HG03469 (cell line): ENCODE results near the gene CATSPER3.

Experiments used
- ATAC-seq: cut with Tn5 transposase; IDR thresholded peaks from one replicate; pipeline ENCODE4 v1.9.1; 2021; ENCODE audit warnings: mild to moderate bottlenecking, moderate library complexity, moderate number of reproducible peaks; ENCODE audit not compliant: unreplicated experiment

Gene CATSPER3

DNA sequence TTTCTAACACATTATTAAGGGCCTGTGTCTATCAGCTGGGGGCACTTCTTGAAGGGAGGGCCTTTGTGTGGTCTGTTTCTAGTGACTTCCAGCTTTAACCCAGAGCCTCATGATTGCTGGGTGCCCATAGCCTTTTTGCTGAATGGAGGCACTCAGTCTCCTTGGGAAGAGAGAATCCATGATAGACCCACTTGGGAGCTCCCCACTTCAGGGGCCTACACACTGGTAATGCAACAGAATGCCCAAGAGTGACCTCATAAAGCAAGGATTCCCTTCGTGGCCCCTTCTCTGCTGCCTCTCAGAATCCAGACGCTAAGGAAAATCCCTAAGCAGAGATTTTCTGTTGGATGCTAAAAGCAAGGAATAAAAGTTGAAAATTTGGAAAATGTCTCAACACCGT lies at the start of gene CATSPER3:
Gene CATSPER3, plus strand, starts transcription at position 301 of the 400 bp plus-strand sequence. Its CDS starts 85 bp downstream, at position 386.
- no peak for ATAC-seq

DNA sequence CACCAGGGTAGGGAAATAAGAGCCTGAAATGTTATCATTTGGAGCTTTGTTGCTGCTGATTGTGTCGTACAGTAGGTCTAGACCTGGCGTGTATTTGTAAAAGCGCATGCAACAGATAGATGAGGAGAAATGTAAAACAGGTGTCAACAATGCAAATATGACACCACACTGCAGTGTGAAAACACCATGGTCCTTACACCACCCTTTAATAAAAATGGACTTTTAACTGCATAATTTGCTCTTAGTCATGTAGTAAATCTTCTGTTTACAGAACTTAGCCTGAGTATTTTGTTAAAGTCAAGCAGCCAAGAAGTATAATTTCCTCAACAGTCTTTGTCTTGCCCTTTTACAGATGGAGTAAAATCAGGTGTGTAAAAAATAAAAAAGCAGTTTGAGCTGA lies 48.8 kb upstream of the CATSPER3 start:
- no peak for ATAC-seq

DNA sequence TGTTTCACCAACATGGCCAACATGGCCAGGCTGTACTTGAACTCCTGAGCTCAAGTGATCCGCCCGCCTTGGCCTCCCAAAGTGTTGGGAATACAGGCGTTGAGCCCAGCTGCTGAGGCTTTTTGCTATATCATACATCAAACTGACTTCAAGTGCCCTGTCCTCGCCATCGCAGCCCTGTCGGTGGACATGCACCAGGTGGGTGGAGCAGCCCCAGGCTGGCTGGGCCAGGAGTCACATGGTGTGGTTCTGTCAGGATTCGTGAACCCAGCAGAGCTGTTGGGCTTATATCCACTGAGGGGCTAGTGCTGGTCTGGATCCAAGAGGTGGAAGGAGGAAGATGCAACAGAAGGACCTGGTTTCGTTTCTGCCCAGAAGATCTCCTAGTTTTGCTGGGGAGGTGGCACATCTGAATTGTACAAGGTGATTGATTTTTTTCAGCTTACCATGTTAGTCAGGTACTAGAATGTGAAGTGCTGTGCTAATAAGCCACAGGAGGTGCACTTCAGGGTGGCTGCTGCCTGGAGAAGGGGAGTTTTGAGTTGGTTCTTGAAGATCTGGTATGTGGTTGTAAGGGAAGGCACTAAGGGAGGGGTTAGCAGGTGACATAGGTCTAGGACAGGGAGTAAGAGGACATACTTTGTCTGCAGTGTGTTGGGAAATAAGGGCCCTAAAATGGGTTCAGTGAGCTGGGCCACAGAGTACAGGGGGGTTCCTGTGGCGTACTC lies 46.7 kb upstream of the CATSPER3 start:
- ATAC-seq: no peak

DNA sequence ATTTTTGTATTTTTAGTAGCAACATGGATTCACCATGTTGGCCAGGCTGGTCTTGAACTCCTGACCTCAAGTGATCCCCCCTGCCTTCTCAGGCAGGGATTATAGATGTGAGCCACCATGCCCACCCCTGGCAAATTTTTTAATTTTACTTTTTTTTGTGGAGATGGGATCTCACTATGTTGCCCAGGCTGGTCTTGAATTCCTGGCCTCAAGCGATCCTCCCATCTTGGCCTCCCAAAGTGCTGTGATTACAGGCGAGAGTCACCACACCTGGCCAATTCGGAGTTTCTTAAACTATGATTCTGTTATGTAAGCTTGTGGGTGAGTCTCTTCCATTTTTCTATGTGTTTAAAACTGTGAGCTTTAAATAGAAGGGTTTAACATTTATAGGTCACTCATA lies 35.2 kb upstream of the CATSPER3 start:
- no peak for ATAC-seq

DNA sequence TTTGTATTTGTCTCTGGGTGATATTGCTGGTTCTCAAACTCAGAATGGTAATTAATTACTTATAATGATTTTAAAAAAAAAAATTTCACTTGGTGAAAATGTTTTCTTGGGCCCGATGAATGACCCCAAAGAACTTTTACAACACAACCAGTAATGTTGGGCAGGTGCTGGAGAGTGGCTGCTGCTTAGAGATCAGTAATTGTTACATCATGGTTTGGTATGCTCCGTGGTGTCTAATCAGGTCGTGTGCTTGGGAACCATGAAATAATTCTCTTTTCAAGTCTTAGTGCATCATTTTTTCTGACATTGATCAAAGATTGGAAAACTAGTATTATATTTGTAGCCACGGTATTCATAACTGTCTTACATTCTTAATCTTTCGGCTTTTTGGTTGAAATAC lies 33.5 kb upstream of the CATSPER3 start:
- ATAC-seq: no peak

DNA sequence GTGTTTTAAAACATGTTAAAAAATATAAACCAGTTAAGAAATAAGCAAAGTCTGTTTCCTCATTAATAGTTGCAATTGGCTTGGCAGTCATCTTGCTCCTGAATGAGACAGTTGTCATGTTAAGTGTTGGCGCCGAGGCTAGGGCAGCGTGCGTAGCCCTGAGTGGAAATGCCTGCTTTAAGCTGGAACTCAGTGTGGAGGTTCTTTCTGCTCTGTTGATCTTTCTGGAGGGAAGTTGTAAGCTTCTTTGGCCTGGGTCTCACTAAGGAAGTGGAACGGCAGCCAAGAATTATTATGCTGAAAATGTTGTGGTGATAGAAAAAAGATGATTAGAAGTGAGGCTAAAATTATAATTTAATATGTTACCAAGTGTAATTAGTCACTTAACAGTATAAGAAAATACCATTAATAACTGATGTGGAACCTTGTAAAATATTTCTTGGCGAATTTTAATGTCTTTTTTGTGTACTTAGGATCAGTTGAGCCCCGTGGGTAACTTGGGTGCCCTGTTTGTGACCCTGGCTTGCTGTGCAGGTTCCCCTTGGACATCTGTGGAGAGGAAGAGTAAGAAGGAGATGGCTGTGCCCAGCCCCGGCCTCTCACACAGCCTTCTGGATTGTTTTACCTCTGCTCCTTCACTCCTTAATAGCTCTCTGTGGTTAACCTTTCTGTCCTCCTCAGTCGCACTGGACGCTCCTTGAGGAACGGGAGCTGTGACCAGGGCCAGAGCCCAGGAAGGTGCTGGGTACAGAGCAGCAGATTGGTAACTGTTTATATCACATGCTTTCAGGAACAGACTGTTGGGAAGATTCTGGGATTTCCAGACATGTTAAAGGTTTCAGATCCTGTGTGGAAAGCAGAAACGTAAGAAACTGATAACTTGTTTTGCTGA lies 31.8 kb upstream of the CATSPER3 start:
- no peak for ATAC-seq

DNA sequence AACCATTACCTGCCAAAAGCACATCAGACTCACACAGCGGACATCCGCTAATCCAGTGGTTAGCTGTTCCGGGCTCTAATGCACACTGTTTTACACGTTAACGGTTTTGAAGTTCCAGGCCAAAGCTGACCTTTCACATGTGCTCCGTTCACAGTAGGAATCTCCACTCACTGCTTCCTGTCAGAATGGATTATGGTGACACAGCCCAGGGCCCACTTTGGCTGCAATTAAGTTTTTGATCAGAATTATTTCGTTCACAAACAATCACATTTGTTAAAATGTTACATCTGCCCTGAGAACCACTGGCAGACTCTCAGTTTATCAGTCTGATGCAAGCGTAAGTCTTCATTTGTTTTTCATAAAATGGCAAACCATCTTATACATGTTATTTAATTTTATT lies 30.2 kb upstream of the CATSPER3 start:
- ATAC-seq: no peak

DNA sequence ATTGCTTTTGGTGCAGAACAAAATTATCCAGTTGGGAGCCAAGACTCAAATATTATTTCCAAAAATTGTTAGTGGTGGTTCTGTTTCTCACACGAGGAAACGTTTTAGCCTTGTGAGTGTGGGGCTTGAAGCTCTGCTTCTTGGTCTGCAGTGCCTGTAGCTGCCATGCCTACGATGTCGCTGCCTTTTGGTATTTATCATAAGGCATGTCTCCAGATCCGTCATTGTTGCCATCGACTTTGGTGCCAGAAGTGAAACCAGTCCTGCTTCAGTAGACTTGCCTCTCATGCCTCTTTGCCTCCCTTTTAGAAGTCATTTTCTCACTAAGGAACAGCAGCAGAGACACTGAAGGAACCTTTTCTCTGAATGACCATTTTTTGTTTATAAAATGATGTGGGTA lies 29.7 kb upstream of the CATSPER3 start:
- no peak for ATAC-seq

DNA sequence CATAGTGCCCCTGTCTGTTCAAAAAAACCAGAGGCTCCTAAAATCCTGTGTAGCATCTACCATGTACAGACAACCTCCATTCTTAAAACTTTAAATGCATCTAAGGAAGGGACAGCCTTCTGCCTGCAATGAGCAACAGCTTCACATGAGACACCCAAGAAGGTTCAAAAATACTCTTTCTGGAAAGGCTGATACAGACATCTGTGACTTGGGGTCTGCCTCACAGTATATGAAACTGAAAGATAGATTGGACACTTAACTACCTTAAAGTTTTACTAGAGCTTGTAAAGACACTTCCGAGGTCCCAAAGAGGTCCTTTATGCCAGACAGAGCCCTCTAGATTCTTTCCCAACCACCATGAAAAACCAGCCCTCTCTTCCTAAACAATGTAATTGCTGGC lies 28.2 kb upstream of the CATSPER3 start:
- no peak for ATAC-seq

DNA sequence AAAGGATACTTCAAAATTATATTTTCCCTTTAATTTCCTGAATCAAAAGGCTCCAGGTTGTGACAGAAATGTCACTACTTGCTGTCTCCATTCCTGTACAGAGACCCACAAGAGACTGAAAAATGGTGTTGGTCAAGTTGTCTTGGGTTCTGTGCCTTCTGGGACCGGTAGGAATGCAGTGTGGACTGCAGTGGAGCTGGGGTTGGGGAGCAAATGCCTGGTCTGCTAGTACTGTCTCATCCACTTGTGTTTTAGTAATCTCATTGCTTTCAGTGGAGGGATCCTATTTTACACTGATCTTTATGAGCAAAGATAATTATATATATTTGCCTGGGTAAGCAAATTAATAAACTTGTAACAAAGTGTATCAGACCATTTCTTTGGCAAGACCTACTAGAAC lies 24.2 kb upstream of the CATSPER3 start:
- ATAC-seq: no peak

DNA sequence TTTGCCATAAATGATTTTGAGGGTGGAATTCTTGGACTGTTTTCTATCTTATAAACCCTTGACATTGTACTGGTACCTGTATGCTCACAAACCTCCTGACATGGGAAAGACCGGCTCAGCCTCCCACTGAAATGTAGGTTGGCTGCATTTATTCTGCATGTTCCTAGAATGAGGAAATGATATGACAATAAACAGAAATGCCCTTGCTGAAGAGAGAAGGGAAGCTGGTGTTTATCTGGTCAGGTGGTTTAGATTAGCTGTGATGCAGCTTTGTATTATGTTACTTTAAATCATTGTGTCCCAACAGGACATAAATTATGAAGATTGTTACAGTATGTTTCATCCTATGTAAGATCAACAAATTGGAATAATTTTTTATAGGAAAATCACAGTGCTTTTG lies 23.1 kb upstream of the CATSPER3 start:
- no peak for ATAC-seq

DNA sequence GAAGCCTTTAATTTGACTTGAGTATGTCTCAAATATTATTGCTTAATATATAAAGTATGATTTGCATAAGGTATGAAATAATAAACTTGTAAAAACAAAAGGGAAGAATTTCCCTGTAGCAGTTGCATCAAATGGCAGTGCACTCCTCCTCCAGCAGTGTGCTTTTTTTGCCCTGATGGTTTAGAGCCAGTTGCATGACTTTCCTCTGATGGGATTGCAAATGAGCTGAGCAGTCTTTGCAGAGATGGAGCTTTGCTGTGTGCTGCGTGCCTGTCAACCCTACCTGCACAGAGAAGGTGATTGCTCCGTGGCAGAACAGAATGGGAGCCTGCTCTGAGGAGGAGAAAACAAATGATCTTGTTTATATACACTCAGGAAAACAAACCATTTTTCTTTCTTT lies 22.7 kb upstream of the CATSPER3 start:
- no peak for ATAC-seq

DNA sequence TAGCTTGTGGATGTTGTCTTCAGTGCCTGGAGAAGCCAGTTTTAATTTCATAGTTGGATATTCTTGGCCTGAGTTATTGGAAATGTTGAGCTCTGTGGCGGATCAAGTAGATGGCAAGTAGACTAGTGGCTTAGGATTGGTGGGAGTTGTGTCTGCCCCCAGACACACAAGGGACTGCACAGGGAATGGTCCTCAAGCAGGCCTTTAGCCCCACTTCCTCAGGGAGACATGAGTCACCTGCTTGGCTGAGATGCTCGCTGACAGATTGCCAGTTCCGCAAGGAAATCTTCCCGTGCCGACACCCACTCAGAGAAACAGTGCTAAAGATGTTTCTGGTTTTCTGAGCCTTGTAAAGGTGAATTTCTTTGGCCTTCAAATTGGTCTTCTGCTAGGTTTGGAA lies 18.8 kb upstream of the CATSPER3 start:
- ATAC-seq: no peak

DNA sequence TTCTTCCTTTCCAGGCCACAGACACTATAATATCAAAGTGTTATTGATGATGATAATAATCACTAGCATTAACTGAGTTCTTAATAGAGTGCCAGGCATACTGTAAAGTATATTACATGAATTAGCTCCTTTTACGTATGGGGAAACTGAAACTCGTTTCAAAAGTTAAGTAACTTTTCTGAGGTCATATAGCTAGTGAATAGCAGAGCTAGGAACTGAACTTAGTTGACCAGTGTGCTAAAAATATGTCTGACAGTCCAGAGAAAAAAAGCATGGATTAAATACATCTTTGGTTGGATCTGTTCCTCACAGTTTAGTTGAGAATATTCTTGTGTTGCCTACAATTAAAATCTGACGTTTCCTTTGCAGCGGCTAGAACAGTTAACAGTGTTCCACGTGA lies 18.4 kb upstream of the CATSPER3 start:
- ATAC-seq: no peak

DNA sequence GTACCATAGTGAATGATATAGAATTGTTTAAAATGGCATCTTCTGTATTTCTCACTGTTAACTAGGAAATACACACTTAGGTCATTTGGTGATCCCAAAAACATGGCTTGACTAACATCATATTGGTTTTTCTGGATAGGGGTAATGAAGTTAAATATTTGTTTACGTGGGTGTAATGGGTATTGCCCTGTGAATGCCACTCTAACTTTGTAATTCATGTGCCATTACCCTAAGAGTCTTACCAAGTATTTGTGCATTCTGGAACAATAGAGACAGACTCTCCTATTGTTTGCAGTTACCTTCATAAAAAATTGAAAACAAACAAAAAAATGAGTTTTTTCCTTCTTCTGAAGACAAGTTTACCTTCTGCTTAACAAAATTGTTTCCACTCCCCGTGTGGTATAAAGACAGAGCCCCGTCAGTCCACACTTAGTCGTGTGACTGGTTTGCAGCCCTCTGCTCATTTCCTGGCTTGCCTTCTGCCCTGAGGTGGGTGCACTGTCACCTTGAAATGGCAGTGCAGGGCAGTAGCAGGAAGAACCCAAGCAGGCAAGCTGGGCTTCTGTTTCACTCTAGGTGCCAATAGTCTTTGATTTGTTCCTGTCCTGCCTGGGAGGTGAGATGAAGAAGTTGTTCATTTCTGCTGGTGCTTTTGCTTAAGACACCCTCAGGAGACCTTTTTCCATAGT lies 9.6 kb upstream of the CATSPER3 start:
- ATAC-seq: no peak

DNA sequence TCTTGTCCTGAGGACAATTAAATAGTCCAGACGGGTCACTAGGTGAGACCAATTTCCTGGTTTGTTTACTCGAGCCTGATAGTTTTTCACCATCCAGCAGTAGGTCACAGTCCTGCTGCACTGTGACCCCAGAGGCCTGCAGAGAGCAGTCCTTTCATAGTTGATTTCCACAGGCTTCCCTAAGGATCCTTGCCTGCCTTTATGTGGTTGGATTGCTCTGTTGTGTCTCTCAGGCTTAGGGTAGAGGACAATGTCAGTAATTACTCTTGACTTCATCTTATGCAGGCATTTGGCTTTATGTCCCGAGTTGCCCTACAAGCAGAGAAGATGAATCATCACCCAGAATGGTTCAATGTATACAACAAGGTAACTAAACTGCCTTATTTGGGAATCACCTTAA lies 9.0 kb upstream of the CATSPER3 start:
- ATAC-seq: no peak

DNA sequence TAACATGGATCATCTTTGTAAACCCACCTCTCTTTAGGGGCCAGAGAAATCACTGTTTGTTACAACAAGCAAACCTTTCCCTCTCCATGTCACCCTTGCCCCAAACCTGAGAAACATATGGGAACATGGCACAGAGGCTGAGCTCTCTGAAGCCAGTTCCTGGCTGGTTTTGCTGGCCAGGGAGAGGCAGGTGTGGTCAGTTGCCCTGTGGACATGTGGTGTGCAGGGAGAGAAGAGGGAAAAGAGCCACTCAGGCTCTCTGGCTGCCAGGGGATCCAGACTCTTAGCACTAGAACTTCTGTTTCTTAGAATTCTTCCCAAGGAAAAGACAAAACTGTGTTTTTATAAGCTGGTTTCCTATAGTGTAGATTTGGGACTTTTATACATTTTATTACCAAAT lies 4.6 kb upstream of the CATSPER3 start:
- no peak for ATAC-seq

DNA sequence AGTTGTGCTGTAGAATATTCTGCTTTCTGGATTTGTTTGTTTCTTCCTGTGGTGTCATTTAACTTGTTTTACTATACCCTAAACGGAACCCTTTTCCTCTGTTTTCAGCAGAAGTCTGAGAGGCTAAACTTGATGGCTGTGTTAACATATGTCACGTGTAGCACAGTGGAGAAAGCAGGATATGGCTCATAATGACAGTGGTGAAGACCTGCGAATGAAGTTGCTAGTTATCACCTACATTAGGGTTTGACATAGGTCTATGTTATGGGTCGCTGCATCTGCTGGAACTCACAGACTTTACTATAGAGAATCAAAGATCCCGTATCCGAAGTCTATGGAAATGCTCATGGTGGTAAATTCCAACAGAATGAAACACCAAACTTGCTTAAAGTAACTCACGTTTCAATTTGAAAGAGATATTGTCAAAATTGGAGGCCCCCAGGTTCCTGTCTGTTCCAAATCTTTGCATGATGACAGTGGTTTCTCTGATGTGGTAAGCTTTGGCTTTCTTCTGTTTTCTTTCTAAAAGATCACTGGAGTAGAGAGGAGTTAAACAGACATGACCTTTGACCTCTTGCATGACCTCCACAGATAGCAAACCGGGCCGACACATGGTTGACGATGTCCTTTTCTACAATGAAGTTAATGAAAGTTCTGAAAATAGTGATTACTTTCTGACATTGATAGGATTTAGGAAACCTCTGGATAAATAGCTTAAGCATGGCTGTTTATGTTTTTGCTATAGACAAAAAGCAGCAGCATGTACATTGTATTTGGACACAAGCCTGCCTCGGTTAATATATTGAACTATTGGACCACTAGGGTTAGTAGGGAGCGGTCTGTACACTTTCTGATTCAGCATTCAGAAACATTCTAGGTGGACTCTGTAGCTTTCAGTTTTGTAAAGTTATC lies 3.1 kb upstream of the CATSPER3 start:
- no peak for ATAC-seq

DNA sequence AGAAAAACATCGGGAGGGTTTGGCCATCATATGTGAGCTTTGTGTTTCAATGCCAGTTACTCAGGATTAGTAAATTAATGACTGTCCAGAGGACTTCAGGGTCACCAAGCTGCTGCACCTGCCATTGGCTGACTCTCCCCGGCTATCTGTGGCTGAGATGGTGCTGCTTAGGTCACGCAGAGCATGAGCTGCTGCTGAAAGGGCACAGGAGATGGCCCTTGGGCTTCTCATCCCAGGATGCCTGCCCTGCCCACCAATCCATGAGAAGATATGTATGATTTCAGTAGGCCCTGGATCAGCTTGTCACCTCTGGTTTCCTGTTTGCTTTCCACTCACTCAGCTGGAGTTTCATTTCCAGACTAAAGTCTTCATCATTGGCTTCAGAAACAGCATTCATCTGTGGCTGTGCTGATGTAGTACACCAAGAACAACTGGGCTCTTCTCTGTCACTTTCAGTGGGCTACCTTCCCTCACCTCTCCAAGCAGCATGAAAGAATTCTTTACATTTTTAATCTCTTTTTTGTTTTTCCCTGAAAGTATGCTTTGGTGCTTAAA lies 2.4 kb upstream of the CATSPER3 start:
- ATAC-seq: no peak

DNA sequence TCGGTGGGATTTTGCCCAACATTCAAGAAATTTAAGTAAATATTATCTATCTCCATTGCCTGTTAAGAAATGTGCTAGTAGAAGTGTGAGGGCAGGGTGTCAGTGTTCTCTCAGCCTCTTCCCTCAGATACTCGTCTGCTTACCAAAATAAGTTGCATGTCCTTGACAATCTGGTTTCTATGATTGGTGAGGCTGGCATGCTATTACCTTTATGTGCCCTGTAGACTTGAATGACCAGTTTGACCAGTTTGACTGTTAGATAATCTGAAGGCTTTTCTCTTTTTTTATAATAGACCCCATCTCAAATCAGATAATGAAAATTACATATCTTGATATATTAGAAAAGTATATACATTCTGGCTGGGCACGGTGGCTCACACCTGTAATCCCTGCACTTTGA lies 348 bp downstream of the CATSPER3 start:
- no peak for ATAC-seq
